Measurements from ENCODE around the gene BCORL1.

The BCORL1 gene

DNA sequence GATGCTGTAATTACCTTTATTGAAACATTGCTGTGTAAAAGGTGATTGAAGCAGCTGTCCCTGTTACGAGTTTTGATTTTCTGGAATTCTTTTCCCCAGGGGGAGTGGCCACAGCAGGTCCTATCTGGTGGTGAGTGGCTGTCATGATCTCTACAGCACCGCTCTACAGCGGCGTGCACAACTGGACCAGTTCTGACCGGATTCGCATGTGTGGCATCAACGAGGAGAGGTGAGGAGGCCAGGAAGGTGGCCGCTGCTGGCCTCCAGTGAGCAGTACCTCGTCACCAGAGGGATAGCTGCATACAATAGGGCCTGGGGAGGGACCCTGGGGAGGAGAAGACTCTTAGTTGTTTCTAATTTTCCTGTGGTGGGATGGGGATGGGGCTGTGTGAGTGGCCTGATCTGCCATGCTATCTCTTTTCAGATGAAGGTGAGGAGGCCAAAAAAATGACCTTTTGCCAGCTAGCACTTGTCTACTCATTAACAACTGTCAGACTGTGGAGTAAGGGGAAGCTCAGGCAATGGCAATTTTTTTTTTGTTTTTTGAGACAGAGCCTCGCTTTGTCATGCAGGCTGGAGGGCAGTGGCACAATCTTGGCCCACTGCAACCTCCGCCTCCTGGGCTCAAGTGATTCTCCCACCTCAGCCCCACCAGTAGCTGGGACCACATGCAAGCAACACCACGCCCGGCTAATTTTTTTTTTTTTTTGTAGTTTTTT, 22.8 kb downstream of the BCORL1 start:
- no peak for TF ChIP-seq CTCF (IDR thresholded peaks at IDR 0.05)
- Histone ChIP-seq H3K4me3 (no peak overlapping the region), H3K27ac (no peak overlapping the region)
- DNase-seq (ENCODE audit: low spot score), result no peak

DNA sequence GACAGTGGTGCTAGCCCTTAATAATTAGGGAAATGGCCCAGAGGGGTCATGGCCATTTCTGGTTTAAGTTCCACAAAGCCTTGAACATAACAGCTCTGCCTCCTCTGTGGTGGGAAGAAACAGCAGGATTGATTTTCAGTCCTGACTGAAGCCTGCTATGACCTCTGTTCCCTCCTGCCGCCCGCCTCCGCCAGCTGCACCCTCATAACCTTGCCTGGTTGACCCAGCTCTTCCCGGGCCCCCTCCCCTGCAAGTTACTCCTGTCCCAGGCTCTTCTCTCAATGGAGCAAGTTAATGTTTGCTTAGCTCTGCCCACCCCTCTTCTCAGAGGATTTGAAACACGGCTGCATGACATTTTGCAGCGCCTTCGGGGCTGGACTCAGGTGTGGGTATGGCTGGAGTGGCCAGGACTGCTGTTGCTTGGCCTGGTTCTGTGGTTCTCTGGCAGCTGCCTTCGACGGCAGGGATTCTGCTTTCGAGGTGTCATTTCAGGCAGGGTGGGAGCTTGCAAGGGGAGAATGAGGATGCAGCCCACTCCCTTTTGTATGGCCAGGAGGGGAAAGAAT, 27.3 kb downstream of the BCORL1 start:
- Histone ChIP-seq H3K4me3 (no peak overlapping the region), H3K27ac (no peak overlapping the region)
- DNase-seq (ENCODE audit: low spot score), result no peak
- no peak for TF ChIP-seq CTCF (IDR thresholded peaks at IDR 0.05)

DNA sequence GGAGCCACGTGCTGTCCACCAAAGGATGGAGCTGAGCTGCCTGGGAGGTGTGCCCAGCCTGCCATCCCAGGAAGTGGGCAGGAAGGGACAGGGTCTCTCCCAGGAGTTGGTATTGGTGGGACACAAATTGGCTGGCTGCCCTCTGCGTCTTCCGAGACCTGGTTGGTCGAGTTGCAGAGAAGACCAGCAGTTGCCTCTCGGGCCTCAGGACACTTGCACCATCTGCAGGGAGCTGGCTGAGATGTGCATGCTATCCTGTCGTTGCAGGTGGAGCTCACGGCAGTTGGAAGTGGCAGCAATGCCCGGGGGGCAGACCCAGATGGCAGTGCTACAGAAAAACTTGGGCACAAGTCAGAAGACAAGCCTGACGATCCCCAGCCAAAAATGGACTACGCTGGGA, 30.2 kb downstream of the BCORL1 start:
- no peak overlapping the region for H3K4me3 ChIP-seq
- no peak overlapping the region for H3K27ac ChIP-seq
- no peak for TF ChIP-seq CTCF (IDR thresholded peaks at IDR 0.05)
- no peak for DNase-seq (ENCODE audit: low spot score)

DNA sequence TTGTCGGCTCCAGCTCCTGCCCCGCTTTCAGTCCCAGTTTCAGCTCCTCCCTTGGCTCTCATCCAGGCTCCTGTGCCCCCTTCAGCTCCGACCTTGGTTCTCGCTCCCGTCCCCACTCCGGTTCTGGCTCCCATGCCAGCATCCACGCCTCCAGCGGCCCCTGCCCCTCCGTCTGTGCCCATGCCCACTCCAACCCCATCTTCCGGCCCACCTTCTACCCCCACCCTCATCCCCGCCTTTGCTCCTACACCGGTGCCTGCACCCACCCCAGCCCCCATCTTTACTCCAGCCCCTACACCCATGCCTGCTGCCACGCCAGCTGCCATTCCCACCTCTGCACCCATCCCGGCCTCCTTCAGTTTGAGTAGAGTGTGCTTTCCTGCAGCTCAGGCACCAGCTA, 31.2 kb downstream of the BCORL1 start:
- DNase-seq (ENCODE audit: low spot score), result no peak

GRCh38 chrX:130014356-130014755, 31.9 kb downstream of the BCORL1 start:
- TF ChIP-seq CTCF (IDR thresholded peaks at IDR 0.05), result no peak
- no peak for DNase-seq (ENCODE audit: low spot score)
- no peak overlapping the region for H3K27ac ChIP-seq
- no peak overlapping the region for H3K4me3 ChIP-seq

More for the DNA sequence above, 31.2 kb downstream of the BCORL1 start:
- no peak overlapping the region for H3K4me3 ChIP-seq
- TF ChIP-seq CTCF (IDR thresholded peaks at IDR 0.05), result no peak
- no peak overlapping the region for H3K27ac ChIP-seq

GRCh38 chrX:130014770-130015169, 32.3 kb downstream of the BCORL1 start:
- Histone ChIP-seq H3K27ac (no peak overlapping the region), H3K4me3 (no peak overlapping the region)
- TF ChIP-seq CTCF (IDR thresholded peaks at IDR 0.05), result no peak
- no peak for DNase-seq (ENCODE audit: low spot score)

- TF ChIP-seq CTCF (IDR thresholded peaks at IDR 0.05), result no peak
- no peak for DNase-seq (ENCODE audit: low spot score)
- no peak overlapping the region for H3K4me3 ChIP-seq
- no peak overlapping the region for H3K27ac ChIP-seq
Observed at GRCh38 chrX:130015181-130015580, 32.7 kb downstream of the BCORL1 start.

Data from coronary artery (tissue), 2 donors.